Measurements from ENCODE around the gene FAM229A.

FAM229A gene

GRCh38 chr1:32362474-32363313 is at the start of gene FAM229A, which contains the start of gene TSSK3:
Gene FAM229A (minus strand): TSS chr1:32362485. CDS start chr1:32362091, 394 bp downstream.
Gene TSSK3 (plus strand): TSS chr1:32362539. CDS start chr1:32362702, 163 bp downstream.
- DNase-seq (ENCODE audit: low read depth), result no peak
- H3K4me3 ChIP-seq (ENCODE audit: low read length), result peak within 1 kb of the TSS; percentile 34
- no peak for TF ChIP-seq CTCF (conservative IDR thresholded peaks at IDR 0.05; ENCODE audit: low read depth, low read length)

GRCh38 chr1:32411261-32411660 is 49.0 kb upstream of the FAM229A start:
- no peak for DNase-seq (ENCODE audit: low read depth)
- TF ChIP-seq CTCF (conservative IDR thresholded peaks at IDR 0.05; ENCODE audit: low read depth, low read length), result no peak
- H3K4me3 ChIP-seq (ENCODE audit: low read length), result no peak overlapping the region

- TF ChIP-seq CTCF (conservative IDR thresholded peaks at IDR 0.05; ENCODE audit: low read depth, low read length), result no peak
- DNase-seq (ENCODE audit: low read depth), result no peak
- H3K4me3 ChIP-seq (ENCODE audit: low read length), result no peak overlapping the region
These were observed 44.4 kb upstream of the FAM229A start for GRCh38 chr1:32406629-32407111.

- no peak for DNase-seq (ENCODE audit: low read depth)
- TF ChIP-seq CTCF (conservative IDR thresholded peaks at IDR 0.05; ENCODE audit: low read depth, low read length), result no peak
- H3K4me3 ChIP-seq (ENCODE audit: low read length), result no peak overlapping the region
These were observed 43.6 kb upstream of the FAM229A start for GRCh38 chr1:32405672-32406467.

GRCh38 chr1:32404946-32405345 is 42.7 kb upstream of the FAM229A start:
- no peak for DNase-seq (ENCODE audit: low read depth)
- H3K4me3 ChIP-seq (ENCODE audit: low read length), result no peak overlapping the region
- no peak for TF ChIP-seq CTCF (conservative IDR thresholded peaks at IDR 0.05; ENCODE audit: low read depth, low read length)

- peak; percentile 96 for TF ChIP-seq CTCF (conservative IDR thresholded peaks at IDR 0.05; ENCODE audit: low read depth, low read length)
- peak; percentile 72 for DNase-seq (ENCODE audit: low read depth)
- H3K4me3 ChIP-seq (ENCODE audit: low read length), result no peak overlapping the region
These were observed 38.8 kb upstream of the FAM229A start for GRCh38 chr1:32400876-32401631.

Data from retinal pigment epithelial cell (primary cell).